ENCODE data around the gene CUL1.

GRCh38 chr7:148729984-148730733 is 31.5 kb downstream of the CUL1 start:
- no peak for TF ChIP-seq POLR2AphosphoS5 (IDR thresholded peaks at IDR 0.05; ENCODE audit: low read depth, low read length)
- TF ChIP-seq POLR2A (IDR thresholded peaks at IDR 0.05; ENCODE audit: low read depth, low read length): no peak
